GM03348 (cell line): Measurements from ENCODE around the gene FAM83B.
A peak's percentile ranks its signal among the peaks of the same experiment; 100 is the strongest.
"Not testable (repeated sequence)": the region's sequence is repeated elsewhere in the genome, so short reads cannot be mapped to it uniquely, and the experiment has no call there.

Experiments used
- DNase-seq: peaks from one replicate; pipeline ENCODE4 v3.0.0; 2012; ENCODE audit warnings: low spot score

Gene FAM83B

DNA sequence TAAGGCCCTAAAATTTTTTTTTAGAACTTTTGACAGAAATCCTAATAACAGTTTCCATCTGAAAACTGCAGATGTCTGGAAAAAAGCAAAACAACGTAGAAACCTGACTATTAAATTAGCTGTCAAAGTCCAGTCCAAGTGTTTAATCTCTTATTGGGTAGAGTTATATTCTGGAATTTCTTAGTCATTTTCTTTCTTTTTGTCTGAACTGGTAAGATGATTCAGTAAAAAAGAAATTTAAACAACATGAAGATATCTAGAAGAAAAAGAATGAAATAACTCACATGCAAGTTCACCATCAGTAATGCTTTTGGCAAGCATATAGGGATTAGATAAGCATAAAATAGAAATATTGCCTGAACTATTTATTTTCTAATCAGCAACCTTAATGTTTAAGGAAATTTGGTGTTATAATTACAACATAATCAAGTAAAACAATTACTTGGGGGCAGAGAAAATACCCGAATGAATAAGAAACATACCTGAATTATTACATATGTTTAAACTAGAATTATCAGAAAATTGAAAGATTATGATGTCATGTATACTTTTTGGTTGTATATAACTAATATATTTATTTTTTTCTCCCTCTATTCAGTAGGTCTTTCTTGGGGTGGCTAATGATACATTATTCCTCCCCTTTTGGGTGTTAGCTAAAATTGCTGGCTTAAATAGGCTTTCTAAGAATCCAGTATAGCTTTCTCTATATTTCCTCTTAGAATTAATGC is 51.1 kb downstream of the FAM83B start:
- DNase-seq = peak; percentile 21

DNA sequence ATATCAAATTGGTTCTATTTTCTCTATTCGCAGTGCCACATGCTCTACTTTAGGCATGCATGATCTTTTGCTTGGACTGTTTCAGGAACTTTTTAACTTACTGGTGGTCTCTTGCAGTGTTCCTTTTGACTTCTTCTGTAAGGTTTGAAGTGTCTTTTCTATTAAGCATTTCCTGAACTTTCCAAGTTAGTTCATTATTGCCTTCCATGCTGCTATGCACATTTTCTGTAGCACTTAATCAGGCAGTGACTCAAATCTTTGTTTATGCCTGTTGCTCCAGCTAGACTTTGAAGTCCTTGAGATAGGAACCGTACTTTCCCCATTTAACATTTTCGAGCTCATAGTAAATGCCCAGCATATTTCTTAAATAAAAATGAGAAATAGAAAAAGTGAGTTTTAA is 52.2 kb downstream of the FAM83B start:
- DNase-seq = no peak

DNA sequence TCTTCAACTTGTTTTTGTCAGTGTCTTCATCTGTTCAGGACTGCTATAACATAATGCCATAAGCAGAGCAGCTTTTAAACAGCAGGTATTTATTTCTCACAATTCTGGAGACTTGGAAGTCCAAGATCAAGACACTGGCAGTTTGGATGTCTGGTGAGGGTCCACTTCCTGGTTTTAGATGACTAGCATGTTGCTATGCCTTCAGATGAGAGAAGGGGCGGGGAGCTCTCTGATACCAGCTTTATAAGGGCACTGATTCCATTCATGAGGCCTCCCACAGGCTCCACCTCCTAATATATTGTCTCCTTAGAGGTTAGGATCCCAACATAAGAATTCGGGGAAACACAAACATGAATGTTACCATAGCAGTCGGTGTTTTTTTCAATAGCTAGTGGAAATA is 52.9 kb downstream of the FAM83B start:
- no peak for DNase-seq

DNA sequence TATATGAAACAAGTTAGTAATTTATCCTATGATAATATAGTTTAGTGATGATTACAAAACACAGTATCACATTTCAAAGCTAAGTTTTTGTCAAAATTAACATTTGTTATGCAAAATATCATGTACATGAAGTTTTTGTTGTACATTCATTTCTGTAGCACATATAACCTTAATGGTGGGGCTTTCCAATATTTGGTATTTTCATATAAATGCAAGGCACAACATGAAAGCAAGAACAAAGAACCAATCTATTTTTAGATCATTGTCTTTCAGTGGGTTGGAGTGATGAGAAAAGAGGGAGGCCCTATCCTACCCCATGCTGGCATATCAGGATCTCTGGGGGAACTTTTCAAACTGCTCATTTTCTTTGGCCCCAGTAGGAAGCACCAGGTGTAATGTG is 53.4 kb downstream of the FAM83B start:
- DNase-seq = no peak

DNA sequence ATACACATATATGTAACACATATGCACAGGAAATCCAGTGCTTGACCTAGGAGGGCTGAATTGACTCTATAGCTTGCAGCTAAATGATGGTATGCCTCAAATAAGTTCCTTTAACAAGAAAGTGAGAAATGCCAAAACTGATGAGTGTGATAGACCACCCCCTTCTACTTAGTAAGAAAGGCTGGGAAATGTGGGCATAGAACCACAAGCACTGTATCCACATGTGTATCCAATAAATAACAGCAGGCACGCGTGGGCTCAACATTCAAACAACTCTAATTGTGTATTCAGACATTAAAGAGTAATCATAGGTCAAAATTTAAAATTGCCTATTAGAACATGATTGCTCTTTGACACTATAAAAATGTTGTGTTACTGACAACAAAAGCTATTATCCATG is 54.1 kb downstream of the FAM83B start:
- no peak for DNase-seq

DNA sequence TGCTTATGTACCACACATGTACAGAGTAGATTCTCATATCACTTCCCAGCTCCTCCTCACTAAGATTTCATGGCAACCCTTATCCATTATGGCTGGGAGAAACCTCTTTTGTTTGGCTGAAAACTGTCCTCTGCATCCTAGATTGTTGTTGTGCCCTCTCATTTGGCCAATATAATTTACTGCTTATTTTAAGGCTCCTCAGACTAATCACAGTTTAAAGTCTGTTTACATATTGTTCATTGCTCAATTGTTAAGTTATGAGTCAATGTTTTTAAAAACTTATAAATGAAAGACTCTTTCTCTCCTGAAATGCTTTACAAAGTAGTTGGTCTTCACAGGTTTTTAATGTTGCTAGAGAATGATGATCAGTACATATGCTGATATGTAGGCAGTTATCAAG is 57.3 kb downstream of the FAM83B start:
- no peak for DNase-seq

DNA sequence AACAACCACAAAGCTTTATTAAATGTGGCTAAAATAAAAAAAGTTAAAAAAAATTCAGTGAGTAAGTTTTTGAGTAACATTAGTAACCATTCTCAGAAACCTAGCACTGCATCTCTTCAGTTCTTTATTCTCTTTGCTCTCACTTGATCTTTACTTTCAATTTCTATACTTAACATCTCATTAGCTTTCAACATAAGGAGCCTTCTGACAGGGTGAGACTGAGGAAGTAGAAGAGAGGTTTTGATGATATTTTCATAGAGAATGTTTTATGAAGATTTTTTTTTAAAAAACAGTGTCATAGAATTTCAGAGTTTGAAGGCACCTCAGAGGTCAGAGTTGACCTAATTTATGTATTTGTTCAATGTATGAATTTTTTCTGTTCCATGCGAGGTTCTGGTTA is 60.8 kb downstream of the FAM83B start:
- DNase-seq = no peak

DNA sequence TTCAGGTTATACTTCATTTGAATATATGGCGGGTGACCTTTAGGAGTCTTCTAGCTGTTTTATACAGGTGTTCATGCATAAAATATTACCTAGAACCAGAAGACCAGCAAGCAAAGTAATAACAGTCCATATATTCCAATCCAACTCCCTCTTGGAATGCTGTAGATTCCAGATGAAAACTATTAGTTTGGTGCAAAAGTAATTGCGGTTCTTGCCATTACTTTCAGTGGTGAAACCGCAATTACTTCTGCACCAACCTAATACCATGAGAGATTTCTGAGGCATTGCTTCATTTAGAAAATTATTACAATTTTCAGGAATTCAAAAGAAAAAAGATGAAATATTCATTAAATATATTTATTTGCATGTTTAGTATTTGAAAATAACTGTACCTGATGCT is 62.6 kb downstream of the FAM83B start:
- no peak for DNase-seq

DNA sequence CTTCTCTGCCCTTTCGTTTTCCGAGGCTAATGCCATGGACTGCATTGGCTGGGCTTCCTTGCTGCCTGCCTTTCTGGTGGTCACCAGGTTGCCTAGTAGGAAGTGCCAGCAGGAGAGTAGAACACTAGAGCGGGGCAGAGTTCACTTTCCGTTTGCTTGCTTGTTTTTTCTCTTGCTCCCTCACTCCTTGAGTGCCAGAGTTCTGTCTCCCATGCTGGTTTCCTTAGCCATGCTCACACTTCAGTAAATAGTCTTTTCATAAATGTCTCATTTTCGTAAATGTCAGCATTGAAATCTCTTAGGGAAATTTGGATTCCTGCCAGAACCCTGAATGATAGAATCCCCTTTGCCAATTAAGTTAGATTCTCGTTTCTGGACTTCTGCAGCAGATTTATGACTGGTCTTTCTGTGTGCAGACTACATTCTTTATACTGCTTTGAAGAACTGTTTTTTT is 63.9 kb downstream of the FAM83B start:
- DNase-seq = no peak

DNA sequence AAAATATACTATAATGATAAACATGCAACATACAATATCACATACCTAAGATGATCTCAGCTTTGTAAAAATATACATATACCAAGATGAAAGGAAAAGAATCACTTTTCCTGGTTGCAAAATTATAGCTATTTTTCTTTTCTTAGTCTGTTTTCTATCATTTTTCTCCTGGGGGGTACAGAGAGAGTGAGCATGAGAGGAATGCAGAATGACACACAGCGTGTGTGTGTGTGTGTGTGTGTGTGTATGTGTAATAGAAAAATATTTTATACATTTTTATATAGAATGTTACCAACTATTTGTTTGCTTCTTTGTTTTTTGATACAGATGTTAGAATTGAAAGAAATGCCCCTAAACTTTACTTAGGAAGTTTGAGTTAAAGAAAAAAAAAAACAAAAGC is 64.3 kb downstream of the FAM83B start:
- DNase-seq = no peak

DNA sequence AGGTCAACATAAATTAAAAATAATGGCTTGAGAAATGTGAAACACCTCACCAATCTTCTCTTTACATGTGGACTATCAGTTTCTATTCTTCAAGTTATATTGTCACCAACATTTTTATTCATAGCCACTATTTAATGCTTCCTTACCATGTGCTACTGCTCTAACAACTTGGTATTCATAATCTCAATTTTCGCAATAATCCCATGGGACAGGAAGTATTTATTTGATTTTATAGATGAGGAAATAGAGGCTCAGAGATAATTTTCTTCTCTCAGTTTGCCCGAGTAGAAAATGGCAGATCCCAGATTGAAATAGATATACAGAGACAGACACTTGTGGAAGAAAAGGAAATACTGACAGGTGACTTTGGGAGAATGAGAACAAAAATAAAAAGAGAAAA is 66.6 kb downstream of the FAM83B start:
- DNase-seq = no peak

DNA sequence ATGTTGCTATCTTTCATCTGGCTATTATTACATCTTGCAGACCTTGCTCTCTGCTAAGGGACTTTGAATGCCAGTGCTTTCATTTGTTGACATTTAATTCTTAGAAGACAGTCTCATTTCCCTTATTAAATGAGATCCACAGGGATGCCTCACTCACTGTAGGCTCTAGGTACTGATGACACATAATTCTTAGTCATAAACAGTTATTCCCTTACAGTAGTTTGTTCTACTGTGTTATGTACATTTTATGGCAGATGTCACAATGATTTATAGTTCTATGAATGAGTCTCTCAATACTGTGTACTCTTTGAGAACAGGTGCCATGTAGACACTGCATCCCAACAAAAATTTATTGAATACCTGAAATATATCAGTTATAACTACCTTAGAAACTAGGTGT is 70.3 kb downstream of the FAM83B start:
- DNase-seq = no peak

DNA sequence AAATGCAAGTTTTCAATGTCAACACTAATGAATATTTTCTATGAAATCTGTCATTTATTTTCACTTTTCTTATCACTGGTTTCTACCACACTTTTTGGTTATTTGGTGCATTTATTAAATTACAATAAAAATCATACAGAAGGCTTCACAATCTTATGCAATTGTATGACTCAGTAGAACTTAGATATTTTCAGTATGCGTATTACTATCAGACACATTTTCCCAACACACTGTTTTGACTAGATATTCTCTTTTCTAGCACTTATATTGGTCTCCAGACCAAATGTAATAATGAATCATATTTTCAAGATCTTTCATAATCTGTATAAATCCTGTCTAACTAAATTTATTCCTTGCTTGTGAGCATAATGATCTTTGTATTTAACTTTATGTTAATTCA is 74.1 kb downstream of the FAM83B start:
- peak; percentile 20 for DNase-seq

DNA sequence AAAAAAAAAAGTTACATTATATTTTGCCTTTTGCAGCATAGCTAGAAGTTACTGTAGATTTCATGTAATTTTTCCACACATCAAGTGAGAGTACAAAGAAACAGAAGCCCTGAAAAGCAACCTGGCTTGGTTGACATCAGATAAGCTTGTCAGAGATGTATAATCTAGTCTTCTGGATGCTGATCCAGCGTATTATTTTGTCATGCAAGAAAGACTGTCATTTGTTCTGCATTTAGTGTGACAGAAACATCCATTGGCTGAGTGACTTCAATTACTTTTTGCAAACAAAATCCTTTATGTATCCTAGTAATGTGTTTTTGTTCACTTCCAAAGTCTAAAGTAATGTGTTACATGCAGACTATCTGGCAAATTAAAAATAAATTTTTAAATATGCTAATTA is 75.3 kb downstream of the FAM83B start:
- no peak for DNase-seq

DNA sequence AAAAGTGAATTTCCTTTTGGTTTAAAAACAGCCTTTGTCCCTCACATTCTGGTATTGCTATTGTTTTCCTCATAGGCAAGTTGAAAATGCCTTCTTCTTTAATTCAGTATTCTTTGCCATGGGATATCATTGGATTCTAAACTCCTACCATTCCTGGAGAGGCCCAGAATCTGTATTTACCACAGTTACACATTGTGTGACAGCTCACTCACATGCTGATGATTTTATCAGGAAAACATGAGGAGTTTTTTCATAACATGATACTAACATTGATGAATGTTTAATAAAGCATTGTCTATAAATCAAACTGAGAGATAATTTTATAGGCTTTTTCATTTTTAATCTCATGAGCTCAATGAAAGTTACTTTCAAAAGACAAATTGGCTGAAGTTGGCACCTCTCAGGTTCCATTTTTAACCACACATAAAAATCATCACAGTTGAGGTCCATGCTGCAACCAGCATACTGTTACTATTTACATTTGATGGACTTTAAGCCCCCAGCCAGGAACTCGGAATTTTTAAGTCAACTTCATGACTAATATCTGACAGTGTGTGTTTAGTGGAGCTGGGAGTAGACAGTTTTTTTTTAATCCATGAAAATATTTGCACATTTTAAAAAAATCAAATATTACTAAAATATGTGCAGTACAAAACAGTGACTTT is 82.8 kb downstream of the FAM83B start:
- DNase-seq = peak; percentile 3

DNA sequence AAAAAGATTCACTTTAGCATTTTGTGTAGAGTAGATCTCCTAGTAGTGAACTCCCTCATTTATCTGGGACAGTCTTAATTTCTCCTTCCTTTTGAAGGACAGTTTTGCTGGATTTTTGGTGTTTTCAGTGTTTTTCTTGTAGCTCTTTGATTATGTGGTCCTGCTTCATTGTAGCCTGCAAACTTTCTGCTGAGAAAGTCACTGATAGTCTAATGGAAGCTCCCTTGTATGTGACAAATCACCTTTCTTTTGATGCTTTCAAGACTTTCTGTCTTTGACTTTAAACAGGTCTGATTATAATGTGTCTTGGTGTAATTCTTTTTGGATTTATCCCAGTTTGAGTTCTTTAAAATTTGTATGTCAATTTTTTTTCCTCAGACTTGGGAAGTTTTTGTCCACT is 86.1 kb downstream of the FAM83B start:
- DNase-seq = no peak

DNA sequence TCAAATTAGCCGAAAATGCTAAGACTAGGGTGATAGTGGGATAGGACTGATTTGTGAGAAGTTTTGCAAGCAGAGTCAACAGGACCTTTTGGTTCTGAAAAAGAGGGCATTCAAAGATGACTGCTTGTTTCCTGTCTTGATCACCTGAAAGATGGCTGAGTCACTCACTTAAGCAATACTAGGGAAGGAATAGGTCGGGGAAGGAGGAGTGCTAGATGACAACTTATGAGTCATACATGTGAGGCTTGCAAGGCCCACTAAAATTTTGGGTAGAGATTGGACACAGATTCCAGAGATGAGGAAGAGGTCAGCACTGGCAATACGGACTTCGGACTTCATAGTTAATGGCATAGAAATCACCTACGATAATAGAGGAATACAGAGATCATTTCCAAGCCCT is 89.2 kb downstream of the FAM83B start:
- DNase-seq = peak; percentile 15

DNA sequence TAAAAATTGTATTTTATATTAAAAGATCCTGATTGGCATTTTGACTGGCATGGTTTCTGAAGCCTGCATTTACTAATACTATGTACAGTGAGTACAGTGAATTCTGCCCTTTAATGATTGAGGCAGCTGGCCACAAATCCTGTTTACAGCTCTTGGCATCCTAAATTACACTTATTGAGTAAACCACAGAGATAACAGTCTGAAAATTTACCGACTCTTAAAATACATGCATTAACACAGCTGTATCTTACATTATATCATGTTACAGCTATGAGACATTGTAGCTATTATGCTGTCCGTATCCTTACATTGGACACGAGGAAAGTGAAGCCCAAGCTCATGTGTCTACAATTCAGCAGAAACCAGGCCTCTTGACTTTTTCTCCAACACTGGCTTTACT is 90.8 kb downstream of the FAM83B start:
- no peak for DNase-seq

DNA sequence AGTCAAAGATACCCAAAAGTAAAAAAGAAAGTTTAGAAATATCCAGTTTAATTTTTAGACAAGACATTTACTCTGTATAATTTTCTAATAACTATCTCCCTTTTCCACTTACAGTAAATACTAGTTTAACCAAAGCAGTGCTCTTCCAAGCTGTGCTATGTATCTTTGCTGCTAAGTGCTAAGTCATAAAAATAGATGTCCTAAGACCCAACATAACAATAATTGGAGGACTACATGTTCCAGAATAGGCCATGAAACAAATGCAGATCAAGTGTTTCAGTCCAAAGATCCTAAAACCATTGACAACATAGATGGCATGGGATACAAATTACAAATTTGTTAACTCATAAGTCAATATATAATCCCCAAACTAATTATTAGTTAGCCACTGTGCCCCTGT is 111.1 kb downstream of the FAM83B start:
- no peak for DNase-seq

DNA sequence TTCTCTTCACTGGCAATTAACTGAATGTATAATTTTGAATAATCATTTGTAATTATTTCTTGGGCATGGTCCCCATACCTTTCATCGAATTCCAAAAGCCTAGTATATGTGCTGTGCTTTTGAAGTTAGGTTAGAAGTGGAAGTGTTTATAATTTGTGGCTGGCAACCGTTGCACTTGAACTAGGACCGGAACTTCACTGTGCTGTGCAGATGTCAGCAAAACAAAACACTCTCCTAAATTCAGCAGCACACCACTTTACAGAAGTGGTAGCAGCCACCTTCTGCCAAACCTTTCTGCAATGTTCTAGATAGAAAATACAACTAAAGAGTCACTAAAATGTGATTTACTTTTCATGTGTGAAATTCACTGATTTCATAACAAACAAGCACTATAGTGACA is 111.9 kb downstream of the FAM83B start:
- DNase-seq = no peak

DNA sequence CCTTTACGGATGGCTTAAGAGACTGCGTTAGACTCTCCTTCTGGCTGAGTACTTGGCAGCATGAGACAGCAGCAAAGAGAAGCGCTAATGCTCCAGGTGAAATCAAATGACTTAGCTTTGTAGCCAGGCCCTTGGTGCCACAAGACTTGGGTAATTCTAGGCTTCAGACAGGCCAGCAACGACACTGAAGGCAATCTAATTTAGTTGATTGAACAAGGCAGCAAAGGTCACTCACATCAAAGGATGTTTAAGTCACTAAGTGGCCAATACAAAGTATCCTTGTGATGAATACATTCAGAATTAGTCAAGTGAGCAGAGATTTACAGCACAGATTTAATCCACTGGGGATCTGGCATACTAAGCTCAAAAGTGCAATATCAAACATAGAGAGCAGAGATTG is 113.2 kb downstream of the FAM83B start:
- DNase-seq = no peak

DNA sequence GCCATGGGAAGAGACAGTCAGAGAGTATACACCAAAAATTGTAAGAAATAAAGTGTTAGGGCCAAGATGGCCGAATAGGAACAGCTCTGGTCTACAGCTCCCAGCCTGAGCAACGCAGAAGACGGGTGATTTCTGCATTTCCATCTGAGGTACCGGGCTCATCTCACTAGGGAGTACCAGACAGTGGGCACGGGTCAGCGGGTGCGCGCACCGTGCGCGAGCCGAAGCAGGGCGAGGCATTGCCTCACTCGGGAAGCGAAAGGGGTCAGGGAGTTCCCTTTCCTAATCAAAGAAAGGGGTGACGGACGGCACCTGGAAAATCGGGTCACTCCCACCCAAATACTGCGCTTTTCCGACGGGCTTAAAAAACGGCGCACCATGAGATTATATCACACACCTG is 114.8 kb downstream of the FAM83B start:
- DNase-seq = not testable (repeated sequence)

DNA sequence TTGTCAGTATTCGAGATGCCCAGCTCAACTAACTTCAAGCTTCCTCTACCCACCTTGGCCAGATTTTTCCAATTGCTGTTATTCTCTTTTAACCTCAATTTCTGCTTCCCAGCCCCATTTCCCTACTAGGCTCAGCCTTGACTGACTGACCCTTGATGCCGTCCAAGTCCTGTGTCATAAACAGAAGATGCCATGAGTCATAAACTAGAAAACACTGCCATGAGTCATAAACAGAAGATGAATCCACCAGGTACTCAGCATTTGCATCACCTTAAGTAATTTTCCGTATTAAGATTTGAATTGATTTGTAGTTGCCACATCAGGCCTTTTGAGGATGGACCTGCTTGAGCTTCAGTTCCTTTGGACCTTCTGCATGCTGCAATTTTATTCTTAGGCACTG is 123.8 kb downstream of the FAM83B start:
- DNase-seq = no peak

DNA sequence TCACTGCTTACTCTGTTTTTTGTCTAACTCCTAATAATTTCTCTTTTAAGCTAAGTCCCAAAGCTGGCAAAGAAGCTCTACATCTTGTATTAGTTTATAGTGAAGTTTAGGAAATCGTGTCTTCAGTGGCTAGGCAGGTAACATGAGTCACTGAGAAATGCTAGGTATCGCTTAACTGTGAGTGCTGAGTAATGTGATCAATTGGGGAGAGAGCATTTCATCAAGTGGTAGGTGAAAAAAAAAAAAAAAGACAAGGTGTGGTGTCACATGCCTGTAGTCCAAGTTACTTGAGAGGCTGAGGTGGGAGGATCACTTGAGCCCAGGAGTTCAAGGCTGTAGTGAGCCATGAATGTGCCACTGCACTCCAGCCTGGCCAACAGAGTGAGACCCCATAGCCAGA is 125.3 kb downstream of the FAM83B start:
- no peak for DNase-seq
